Large intestine (tissue), 3 donors: ENCODE measurements around the gene ALOXE3. TPM values are rescaled to one million over a fixed set of nuclear protein-coding genes. Genes with fewer than 3 reads are reported as not detected.
"Not testable (repeated sequence)": the region's sequence is repeated elsewhere in the genome, so short reads cannot be mapped to it uniquely, and the experiment has no call there.

Experiments
- DNase-seq, 2 donors: peaks; one replicate each; pipeline versions ENCODE4 v3.0.0 to v3.0.0-alpha.2; 2013
- H3K27ac ChIP-seq: one replicate; pipeline ENCODE4 v1.5.1; 2013; ENCODE audit warnings: low read length
- H3K27me3 ChIP-seq: 2 replicates; pipeline ENCODE4 v1.6.1; 2013; ENCODE audit warnings: low read length; ENCODE audit not compliant: control insufficient read depth, insufficient read depth
- H3K36me3 ChIP-seq: 2 replicates; pipeline ENCODE4 v1.6.1; 2013; ENCODE audit warnings: low read length; ENCODE audit not compliant: control insufficient read depth, insufficient read depth
- H3K4me1 ChIP-seq: one replicate; pipeline ENCODE4 v1.6.1; 2013; ENCODE audit warnings: low read length; ENCODE audit not compliant: control insufficient read depth, insufficient read depth
- H3K4me3 ChIP-seq: one replicate; pipeline ENCODE4 v1.5.1; 2013; ENCODE audit warnings: low read length
- H3K9me3 ChIP-seq: one replicate; pipeline ENCODE4 v1.6.1; 2013; ENCODE audit warnings: mild to moderate bottlenecking, low read depth, low read length, moderate library complexity; ENCODE audit not compliant: control insufficient read depth
- WGBS: methylation state at CpG from one replicate; pipeline ENCODE4 v1.1.5; 2013; ENCODE audit warnings: low lambda C conversion rate; ENCODE audit not compliant: insufficient coverage; 5-methylcytosine and 5-hydroxymethylcytosine counted together
- polyA plus RNA-seq: library from polyadenylated mRNA; unstranded; fragments of 120-200 nt; gene quantifications from one replicate; pipeline ENCODE4 v1.2.1, GENCODE V29; 2013

ALOXE3 gene
- polyA plus RNA-seq, 1 donor = 0.01 TPM

DNA sequence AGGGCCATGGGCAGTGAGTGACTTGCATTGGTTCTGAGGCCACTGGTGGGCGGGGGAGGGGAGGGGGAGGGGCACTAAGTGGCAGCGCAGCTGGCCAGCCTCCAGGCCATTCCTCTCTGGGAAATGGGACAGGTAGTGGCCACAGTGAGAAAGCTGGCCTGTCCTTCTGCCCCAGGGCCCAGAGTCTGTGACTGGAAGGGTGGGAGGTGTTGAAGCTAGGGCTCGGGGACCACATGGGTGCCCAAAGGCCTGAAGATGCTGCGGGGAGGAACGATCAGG is 30.4 kb downstream of the ALOXE3 start:
- H3K4me3 ChIP-seq = no peak overlapping the region
- no peak overlapping the region for H3K27ac ChIP-seq
- WGBS = no CpG with 5 or more reads among the region's 5 CpGs
- peaks cover 39% of the 10 kb centered on the region for H3K27me3 ChIP-seq
- no peaks in the 10 kb centered on the region for H3K9me3 ChIP-seq
- no peaks in the 10 kb centered on the region for H3K4me1 ChIP-seq
- H3K36me3 ChIP-seq = no peaks in the 10 kb centered on the region
- DNase-seq = no peak

DNA sequence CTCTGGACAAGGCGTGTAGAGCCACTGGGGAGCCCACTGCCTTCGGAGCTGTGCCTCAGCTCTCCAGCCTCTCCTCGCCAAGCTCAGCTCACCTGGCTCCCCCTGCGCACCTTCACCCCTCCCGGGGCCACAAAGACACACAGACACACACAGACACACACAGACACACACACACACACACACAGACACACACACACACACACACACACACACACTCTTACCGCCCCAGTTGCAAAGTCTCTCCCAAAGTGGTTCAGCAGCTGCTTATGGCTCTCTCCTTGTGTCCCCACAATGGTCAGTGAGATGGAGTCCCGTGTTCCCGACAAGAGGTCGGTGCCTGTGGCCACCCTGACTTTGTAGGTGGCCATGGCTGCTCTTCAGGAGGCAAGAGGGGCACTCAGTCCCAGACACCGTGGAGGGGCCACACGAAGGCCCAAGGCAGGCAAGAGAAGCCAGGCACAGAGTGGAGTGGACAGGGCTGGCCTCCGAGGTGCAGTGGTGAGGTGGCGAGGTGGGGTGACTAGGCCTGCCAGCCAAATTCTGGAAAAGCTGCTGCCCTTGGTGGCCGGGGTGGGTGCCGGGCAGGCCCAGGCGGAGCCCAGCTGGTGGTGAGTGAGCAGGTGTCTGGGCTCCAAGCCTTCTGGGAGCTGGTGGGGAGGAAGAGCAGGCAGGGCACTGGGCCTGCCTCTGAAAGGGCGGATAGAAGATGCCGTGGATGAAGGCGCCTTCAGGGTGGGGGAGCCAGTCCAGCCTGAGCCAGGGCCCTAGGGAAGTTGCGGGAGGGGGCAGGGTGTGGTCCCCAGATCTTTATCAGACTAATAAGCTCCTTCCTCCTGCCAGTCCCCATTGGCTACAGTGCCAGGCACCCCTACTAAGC is 31.0 kb downstream of the ALOXE3 start, which contains the start of gene ALOX12B:
Gene ALOX12B (minus strand): TSS at position 642 of the 877 bp plus-strand sequence. CDS start 274 bp downstream, at position 368.
- no peak within 1 kb of the TSS for H3K4me3 ChIP-seq
- peaks cover 33% of the 10 kb centered on the region for H3K27me3 ChIP-seq
- peaks cover 3% of the 10 kb centered on the region for H3K4me1 ChIP-seq
- H3K9me3 ChIP-seq = no peaks in the 10 kb centered on the region
- H3K36me3 ChIP-seq = no peaks in the 10 kb centered on the region
- no peak for DNase-seq
- WGBS = no CpG with 5 or more reads among the region's 20 CpGs
- H3K27ac ChIP-seq = no peak within 1 kb of the TSS

DNA sequence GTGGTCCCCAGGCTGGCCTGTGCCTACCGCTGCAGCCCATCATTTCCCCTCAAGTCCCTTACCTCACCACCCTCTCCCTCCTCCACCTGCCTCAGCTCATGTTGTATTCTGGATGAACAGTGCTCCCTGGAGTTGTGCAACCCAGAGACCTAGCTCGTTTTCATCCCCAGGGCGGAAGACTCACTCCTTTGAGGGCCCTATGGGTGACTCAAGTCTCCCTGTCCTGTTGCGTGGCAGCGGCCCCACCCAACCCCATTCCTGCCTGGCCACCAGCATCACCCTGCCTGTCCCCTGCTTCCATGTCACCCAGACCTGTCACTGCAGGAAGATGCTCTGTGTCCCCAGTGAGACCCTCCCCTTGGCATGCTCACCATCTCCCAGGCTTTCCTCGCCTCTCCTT is 34.1 kb downstream of the ALOXE3 start:
- no CpG with 5 or more reads among the region's 6 CpGs for WGBS
- Histone ChIP-seq H3K4me3 (no peak overlapping the region), H3K27ac (no peak overlapping the region), H3K9me3 (peaks cover 1% of the 10 kb centered on the region), H3K36me3 (no peaks in the 10 kb centered on the region), H3K4me1 (peaks cover 16% of the 10 kb centered on the region), H3K27me3 (peaks cover 30% of the 10 kb centered on the region)
- no peak for DNase-seq

DNA sequence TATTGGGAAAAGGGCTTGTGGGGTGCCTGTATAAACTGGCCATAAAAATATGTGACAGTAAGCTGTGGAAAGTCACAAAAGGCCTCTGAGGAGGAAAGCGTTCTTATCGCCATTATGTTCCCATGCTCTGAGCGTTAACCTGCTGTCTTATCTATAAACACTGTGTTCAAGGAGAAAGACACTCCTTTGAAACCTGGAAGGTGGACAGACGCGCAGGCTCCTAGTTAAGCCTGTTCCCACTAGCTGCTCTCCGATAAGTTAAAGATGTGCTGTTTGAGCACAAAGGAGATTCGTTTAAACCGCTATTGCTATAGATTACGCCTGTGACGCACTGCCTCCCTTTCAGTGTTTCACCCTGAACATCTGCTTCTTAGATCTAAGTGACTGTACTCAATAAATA is 36.0 kb downstream of the ALOXE3 start:
- H3K36me3 ChIP-seq = no peaks in the 10 kb centered on the region
- 50% methylated on average over 3 of the region's 10 CpGs for WGBS
- no peak overlapping the region for H3K4me3 ChIP-seq
- peaks cover 5% of the 10 kb centered on the region for H3K9me3 ChIP-seq
- H3K4me1 ChIP-seq = peaks cover 19% of the 10 kb centered on the region
- peak overlapping the region; percentile 11 for H3K27ac ChIP-seq
- H3K27me3 ChIP-seq = peaks cover 23% of the 10 kb centered on the region
- peak; percentile 79 for DNase-seq

DNA sequence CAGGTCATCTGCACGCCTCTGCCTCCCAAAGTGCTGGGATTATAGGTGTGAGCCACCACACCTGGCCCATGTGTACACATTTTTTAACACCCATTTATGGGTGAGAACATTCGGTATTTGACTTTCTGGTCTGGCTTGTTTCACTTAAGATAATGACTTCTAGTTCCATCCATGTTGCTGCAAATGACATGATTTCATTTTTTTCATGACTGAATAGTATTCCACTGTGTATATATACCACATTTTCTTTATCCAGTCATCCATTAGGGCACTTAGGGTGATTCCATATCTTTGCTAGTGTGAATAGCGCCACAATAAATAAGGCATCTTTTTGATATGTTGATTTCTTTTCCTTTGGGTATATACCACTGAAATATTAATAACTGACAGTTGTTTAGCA is 36.4 kb downstream of the ALOXE3 start:
- H3K36me3 ChIP-seq = no peaks in the 10 kb centered on the region
- peak overlapping the region; percentile 11 for H3K27ac ChIP-seq
- H3K4me1 ChIP-seq = peaks cover 19% of the 10 kb centered on the region
- H3K4me3 ChIP-seq = no peak overlapping the region
- peaks cover 5% of the 10 kb centered on the region for H3K9me3 ChIP-seq
- no peak for DNase-seq
- peaks cover 26% of the 10 kb centered on the region for H3K27me3 ChIP-seq
- WGBS = 100% methylated on average over 1 of the region's 3 CpGs

DNA sequence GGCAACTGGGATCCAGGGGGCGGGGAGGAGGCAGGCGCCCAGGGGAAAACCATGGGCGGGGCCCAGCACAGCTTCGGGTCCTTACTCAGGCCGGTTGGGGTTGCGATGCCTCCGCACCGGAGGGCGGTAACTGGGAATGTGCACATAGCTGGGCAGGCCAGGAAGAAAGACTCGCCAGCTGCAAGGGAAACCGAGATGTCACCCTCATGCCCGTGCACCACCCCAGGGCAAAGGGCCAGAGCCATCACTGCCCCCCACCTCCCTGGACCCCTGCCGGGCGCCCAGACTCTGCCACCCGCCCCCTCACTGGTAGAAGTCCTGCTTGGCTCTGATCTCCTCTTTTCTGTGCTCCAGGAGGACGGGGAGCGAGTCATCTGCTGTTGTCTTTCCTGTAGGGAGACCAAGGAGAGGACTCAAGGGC is 37.5 kb downstream of the ALOXE3 start:
- Histone ChIP-seq H3K9me3 (peaks cover 5% of the 10 kb centered on the region), H3K27me3 (peaks cover 31% of the 10 kb centered on the region), H3K4me1 (peaks cover 19% of the 10 kb centered on the region), H3K36me3 (no peaks in the 10 kb centered on the region), H3K27ac (no peak overlapping the region), H3K4me3 (peak overlapping the region; percentile 60)
- peak in 1 of 2 donors; percentile 43 for DNase-seq
- no CpG with 5 or more reads among the region's 17 CpGs for WGBS

DNA sequence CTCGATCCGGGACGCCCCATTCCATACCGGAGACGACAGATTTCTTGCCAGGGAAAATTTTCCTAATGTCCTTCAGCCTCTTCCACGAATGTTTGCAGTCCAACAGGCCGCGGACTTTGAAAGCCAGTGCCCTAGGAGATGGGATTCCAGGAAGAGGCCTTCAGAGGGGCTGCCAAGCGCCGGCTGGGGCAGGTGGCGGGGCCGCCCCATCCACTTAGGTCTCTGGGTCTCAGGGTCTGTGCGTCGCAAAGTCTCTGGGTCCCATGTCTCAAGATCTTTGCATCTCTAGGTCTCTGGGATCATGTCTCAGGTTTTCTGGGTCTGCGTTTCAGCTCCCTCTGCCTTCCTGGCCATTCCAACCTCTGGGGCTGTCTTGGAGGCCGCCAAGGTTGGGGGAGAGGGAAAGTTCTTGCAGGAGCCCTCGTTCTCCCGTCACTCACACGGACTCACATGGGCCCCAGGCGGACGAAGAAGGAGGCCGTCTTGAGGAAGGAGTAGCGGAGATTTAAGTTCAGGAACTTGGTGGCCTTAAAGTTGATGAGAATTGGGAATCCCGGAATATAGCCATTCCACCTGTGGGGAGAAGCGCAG is 38.0 kb downstream of the ALOXE3 start:
- Histone ChIP-seq H3K27ac (peak overlapping the region; percentile 68), H3K4me3 (peak overlapping the region; percentile 60)

DNA sequence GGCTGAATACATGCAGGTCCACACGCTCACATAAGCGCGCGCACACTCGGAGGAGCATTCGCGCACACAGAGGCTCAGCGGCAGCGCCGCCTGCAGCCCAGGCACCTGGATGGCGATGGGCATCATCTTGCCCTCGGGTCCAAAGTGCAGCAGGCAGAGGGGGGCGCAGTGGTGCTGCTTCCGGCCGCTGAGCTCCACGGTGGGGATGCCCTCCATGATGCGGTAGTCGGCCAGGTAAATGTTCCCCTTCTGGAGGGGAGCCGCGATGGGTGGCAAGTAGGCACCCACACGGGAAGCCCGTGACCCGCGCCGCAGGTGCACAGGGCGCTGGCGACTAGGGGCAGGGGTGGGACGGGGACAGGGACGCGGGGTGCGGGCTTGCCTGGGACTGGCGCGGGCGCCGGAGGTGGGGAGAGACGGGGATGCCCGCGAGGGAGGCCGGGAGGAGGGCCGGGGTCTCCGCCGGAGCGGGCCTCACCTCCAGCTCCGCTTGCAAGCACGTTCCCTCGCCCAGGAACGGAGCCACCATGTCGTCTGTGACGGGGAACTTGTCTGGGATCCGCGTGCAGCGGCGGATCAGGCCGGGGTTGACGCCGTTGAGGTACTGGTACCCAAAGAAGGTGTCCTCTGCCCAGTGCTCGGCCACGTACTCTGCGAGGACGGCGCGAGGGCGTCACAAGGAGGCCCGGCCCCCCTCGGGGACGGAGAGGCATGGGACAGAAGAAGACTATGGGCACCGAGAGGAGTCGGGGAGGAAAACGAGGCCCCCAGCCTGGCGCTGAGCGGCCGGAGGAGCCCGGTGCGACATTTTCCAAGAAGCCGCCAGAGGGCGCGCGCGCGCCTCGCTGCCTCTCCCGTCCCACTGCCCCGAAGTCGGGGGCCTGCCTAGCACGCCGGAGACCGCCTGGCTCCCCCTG is 38.8 kb downstream of the ALOXE3 start:
- H3K27ac ChIP-seq = peak overlapping the region; percentile 83

More for the DNA sequence above, 38.0 kb downstream of the ALOXE3 start:
- Histone ChIP-seq H3K36me3 (no peaks in the 10 kb centered on the region), H3K4me1 (peaks cover 19% of the 10 kb centered on the region), H3K9me3 (peaks cover 5% of the 10 kb centered on the region), H3K27me3 (peaks cover 36% of the 10 kb centered on the region)
- WGBS = no CpG with 5 or more reads among the region's 25 CpGs
- DNase-seq = peak in 1 of 2 donors; percentile 80

DNA sequence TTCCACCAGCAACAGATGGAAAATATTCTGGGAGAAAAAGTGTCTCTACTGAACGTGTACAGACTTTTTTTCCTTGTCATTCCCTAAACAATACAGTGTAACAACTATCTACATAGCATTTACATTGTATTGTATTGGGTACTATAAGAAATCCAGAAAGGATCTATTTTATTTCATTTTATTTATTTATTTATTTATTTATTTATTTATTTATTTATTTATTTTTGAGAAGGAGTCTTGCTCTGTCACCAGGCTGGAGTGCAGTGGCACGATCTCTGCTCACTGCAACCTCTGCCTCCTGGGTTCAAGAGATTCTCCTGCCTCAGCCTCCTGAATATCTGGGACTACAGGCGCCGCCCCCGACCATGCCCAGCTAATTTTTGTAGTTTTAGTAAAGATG is 40.4 kb downstream of the ALOXE3 start:
- not testable (repeated sequence) for DNase-seq, H3K27ac ChIP-seq, H3K36me3 ChIP-seq, H3K9me3 ChIP-seq, H3K4me3 ChIP-seq
- no CpG with 5 or more reads among the region's 5 CpGs for WGBS
- H3K27me3 ChIP-seq = peaks cover 59% of the 10 kb centered on the region
- H3K4me1 ChIP-seq = peaks cover 32% of the 10 kb centered on the region

More for the DNA sequence above, 38.8 kb downstream of the ALOXE3 start:
- H3K9me3 ChIP-seq = peaks cover 5% of the 10 kb centered on the region
- peaks cover 19% of the 10 kb centered on the region for H3K4me1 ChIP-seq
- H3K4me3 ChIP-seq = peak overlapping the region; percentile 60
- WGBS = no CpG with 5 or more reads among the region's 87 CpGs
- H3K27me3 ChIP-seq = peaks cover 43% of the 10 kb centered on the region
- no peaks in the 10 kb centered on the region for H3K36me3 ChIP-seq
- DNase-seq = peak; percentile 83 to 91
